Ovary (tissue), 3 donors: ENCODE results near the gene BCL6B.

Experiments used
- EP300 ChIP-seq: sonication (generic); formaldehyde crosslinking; IDR thresholded peaks from one replicate; pipeline ENCODE4 v1.6.1; 2017; ENCODE audit warnings: antibody characterized with exemption
- POLR2A ChIP-seq: fragments of 450-650 bp; IDR thresholded peaks from one replicate; pipeline ENCODE4 v1.6.1; 2017; ENCODE audit warnings: antibody characterized with exemption, mild to moderate bottlenecking, moderate library complexity
- TF ChIP-seq, protein P1 (sequence below), 3 donors: fragments of 450-650 bp in 2 of 3; fragments of 200-600 bp in 1 of 3; IDR thresholded peaks; one replicate each; pipeline versions ENCODE4 v1.5.1 to v1.8.0; 2016 to 2022; ENCODE audit warnings: antibody characterized with exemption in 3 of 3, mild to moderate bottlenecking in 1 of 3
- donor health status: DM: no; HTN: no; CAD: no.

- TF ChIP-seq, protein P1, sequence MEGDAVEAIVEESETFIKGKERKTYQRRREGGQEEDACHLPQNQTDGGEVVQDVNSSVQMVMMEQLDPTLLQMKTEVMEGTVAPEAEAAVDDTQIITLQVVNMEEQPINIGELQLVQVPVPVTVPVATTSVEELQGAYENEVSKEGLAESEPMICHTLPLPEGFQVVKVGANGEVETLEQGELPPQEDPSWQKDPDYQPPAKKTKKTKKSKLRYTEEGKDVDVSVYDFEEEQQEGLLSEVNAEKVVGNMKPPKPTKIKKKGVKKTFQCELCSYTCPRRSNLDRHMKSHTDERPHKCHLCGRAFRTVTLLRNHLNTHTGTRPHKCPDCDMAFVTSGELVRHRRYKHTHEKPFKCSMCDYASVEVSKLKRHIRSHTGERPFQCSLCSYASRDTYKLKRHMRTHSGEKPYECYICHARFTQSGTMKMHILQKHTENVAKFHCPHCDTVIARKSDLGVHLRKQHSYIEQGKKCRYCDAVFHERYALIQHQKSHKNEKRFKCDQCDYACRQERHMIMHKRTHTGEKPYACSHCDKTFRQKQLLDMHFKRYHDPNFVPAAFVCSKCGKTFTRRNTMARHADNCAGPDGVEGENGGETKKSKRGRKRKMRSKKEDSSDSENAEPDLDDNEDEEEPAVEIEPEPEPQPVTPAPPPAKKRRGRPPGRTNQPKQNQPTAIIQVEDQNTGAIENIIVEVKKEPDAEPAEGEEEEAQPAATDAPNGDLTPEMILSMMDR (IDR thresholded peaks at IDR 0.05) = no peak
- TF ChIP-seq EP300 (no peak), POLR2A (no peak)
Measured at GRCh38 chr17:7003745-7004144, 19.1 kb upstream of the BCL6B start.
